Neural progenitor cell (in vitro differentiated cells): Measurements from ENCODE around the gene IFI27L2. TPM values are rescaled to one million over a fixed set of nuclear protein-coding genes. Genes with fewer than 3 reads are reported as not detected.

Source experiments
- DNase-seq: peaks from one replicate; pipeline ENCODE4 v3.0.0-alpha.2; 2016; ENCODE audit warnings: low spot score
- H2AFZ ChIP-seq: fragments of 200-600 bp; sonication (generic); replicated peaks from 2 replicates; pipeline ENCODE4 v1.6.1; 2016; ENCODE audit warnings: antibody characterized with exemption
- H3F3A ChIP-seq: fragments of 200-600 bp; sonication (generic); 2 replicates; pipeline ENCODE4 v1.6.1; 2016; ENCODE audit warnings: antibody characterized with exemption, low read depth
- H3K27ac ChIP-seq: fragments of 200-600 bp; sonication (generic); 2 replicates; pipeline ENCODE4 v1.5.1; 2016; ENCODE audit warnings: mild to moderate bottlenecking
- H3K27me3 ChIP-seq: fragments of 200-600 bp; sonication (generic); 2 replicates; pipeline ENCODE4 v1.6.1; 2016; ENCODE audit warnings: mild to moderate bottlenecking, moderate library complexity
- H3K36me3 ChIP-seq: fragments of 200-600 bp; sonication (generic); 2 replicates; pipeline ENCODE4 v1.5.1; 2016
- H3K4me1 ChIP-seq: fragments of 200-600 bp; sonication (generic); 2 replicates; pipeline ENCODE4 v1.6.1; 2016; ENCODE audit warnings: mixed run types
- H3K4me2 ChIP-seq: fragments of 200-600 bp; sonication (generic); 2 replicates; pipeline ENCODE4 v1.6.1; 2016
- H3K4me3 ChIP-seq: fragments of 200-600 bp; sonication (generic); 2 replicates; pipeline ENCODE4 v1.5.1; 2016
- H3K79me2 ChIP-seq: fragments of 200-600 bp; sonication (generic); 2 replicates; pipeline ENCODE4 v1.6.1; 2016; ENCODE audit warnings: low read depth
- H3K9ac ChIP-seq: fragments of 200-600 bp; sonication (generic); 2 replicates; pipeline ENCODE4 v1.6.1; 2016
- H3K9me3 ChIP-seq: fragments of 200-600 bp; sonication (generic); 2 replicates; pipeline ENCODE4 v1.5.1; 2016; ENCODE audit warnings: low read depth
- H4K20me1 ChIP-seq: fragments of 200-600 bp; sonication (generic); 2 replicates; pipeline ENCODE4 v1.6.1; 2016; ENCODE audit warnings: low read depth
- H3K27ac Mint-ChIP-seq: 3 replicates; pipeline ENCODE4 v1.8.0; 2021; ENCODE audit warnings: mixed read lengths
- H3K27me3 Mint-ChIP-seq: 2 replicates; pipeline ENCODE4 v1.8.0; 2022; ENCODE audit warnings: low read depth, mild to moderate bottlenecking, inconsistent platforms, moderate library complexity, mixed read lengths; ENCODE audit not compliant: insufficient read depth
- H3K36me3 Mint-ChIP-seq: 3 replicates; pipeline ENCODE4 v1.8.0; 2021; ENCODE audit warnings: mixed read lengths
- H3K4me1 Mint-ChIP-seq: 3 replicates; pipeline ENCODE4 v1.8.0; 2021; ENCODE audit warnings: mixed read lengths
- H3K4me3 Mint-ChIP-seq: 3 replicates; pipeline ENCODE4 v1.8.0; 2021; ENCODE audit warnings: mild to moderate bottlenecking, moderate library complexity, mixed read lengths
- H3K9me3 Mint-ChIP-seq: 3 replicates; pipeline ENCODE4 v1.8.0; 2020; ENCODE audit warnings: mixed read lengths
- EZH2 ChIP-seq: fragments of 200-600 bp; sonication (generic); IDR thresholded peaks from 2 replicates; pipeline ENCODE4 v1.6.1; 2017; ENCODE audit warnings: antibody characterized with exemption, mild to moderate bottlenecking, moderate library complexity
- EZH2phosphoT487 ChIP-seq: fragments of 200-600 bp; sonication (generic); IDR thresholded peaks from 2 replicates; pipeline ENCODE4 v1.6.1; 2017; ENCODE audit warnings: antibody characterized with exemption
- total RNA-seq: library from RNA; depleted of rRNA; stranded (reverse); fragments of >200 nt; gene quantifications from 2 replicates; pipeline ENCODE4 v1.2.3, GENCODE V29; 2015; ENCODE audit warnings: low replicate concordance
- TF ChIP-seq, protein P1 (sequence below): fragments of 200-600 bp; sonication (generic); IDR thresholded peaks from 2 replicates; pipeline ENCODE4 v1.5.1; 2017; ENCODE audit warnings: antibody characterized with exemption, mild to moderate bottlenecking

Gene IFI27L2
- total RNA-seq, 1 donor from 2014 or later, result 24.7 TPM

DNA sequence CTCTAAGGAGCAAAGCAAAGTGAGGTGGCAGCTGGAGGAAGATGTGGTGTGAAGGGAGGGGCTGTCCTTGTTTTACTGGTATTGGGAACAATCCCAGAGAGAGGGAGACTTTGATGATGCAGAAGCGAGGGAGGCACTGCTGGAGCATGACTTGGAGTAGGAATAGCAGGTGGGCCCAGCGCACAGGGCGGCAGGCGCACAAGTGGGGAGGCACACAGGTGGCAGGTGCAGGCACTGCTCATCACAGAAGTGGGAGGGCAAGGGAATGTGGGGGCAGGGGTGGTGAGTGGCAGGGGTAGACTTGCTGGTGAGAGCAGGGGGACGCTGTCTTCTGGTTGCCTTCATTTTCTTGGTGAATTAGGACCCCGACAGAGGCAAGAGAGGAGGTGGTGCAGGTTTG lies 30.4 kb downstream of the IFI27L2 start:
- no peak overlapping the region for H2AFZ ChIP-seq
- Mint-ChIP-seq H3K36me3 (peaks cover 22% of the 10 kb centered on the region), H3K4me3 (peak overlapping the region; percentile 56), H3K27ac (peak overlapping the region; percentile 47), H3K4me1 (peaks cover 2% of the 10 kb centered on the region), H3K27me3 (peaks cover 5% of the 10 kb centered on the region), H3K9me3 (no peaks in the 10 kb centered on the region)
- H3K9me3 ChIP-seq, result no peaks in the 10 kb centered on the region
- H3K4me3 ChIP-seq, result no peak overlapping the region
- no peaks in the 10 kb centered on the region for H3K36me3 ChIP-seq
- no peaks in the 10 kb centered on the region for H3K79me2 ChIP-seq
- no peaks in the 10 kb centered on the region for H3F3A ChIP-seq
- no peaks in the 10 kb centered on the region for H4K20me1 ChIP-seq
- no peaks in the 10 kb centered on the region for H3K27me3 ChIP-seq
- H3K4me2 ChIP-seq, result no peak overlapping the region
- H3K4me1 ChIP-seq, result peaks cover 5% of the 10 kb centered on the region
- no peak overlapping the region for H3K27ac ChIP-seq
- H3K9ac ChIP-seq, result no peak overlapping the region
- DNase-seq, result no peak
- TF ChIP-seq EZH2phosphoT487, result no peak

DNA sequence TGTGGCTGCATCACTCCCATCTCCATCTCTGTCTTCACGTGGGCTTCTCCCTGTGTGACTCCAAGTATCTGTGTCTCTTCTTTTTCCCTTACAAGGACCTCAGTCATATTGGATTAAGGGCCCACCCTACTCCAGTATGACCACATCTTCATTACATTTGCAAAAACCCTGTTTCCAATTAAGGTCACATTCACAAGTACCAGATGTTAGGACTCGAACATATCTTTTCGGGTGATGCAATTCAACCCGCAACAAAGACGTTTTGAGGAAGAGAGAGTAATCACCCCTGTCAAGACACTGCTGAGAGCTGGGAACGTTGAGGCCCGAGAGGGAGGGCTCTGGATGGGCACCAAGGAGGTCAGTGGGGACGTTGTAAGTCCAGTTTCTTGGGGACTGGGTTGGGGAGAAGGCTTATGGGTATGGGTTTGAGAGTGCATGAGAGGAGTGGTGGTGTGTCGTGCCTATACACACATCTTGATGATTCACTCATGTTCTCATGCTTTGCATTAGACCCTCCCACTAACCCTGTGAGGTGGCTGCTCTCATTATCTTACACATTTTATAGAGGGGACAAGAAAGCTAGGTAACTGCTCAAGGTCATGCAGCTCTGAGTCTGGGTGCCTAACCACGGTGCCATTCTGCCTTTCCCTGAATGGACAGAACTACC lies 30.9 kb downstream of the IFI27L2 start:
- no peak for DNase-seq
- peaks cover 5% of the 10 kb centered on the region for H3K27me3 Mint-ChIP-seq

DNA sequence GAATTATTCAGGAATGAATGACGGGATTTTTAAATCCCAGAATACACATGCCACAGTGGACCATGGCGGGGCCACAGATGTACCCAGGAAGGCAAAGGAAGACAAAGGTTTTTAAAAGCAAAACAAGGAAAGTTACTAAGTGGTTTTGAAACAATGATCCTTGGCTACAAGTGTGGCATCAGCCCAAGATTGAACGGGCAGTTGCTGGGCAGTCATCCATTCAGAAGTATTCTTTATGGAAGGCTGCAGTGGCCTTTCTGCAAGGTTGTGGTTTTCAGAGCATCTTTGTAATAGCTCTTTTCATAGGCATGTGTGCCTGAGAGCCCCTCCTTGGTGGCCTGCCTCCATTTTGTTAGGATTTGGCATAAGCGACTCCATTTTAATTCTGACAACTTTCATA lies 32.3 kb downstream of the IFI27L2 start:
- TF ChIP-seq EZH2phosphoT487 (no peak), EZH2 (no peak)
- TF ChIP-seq, protein P1, sequence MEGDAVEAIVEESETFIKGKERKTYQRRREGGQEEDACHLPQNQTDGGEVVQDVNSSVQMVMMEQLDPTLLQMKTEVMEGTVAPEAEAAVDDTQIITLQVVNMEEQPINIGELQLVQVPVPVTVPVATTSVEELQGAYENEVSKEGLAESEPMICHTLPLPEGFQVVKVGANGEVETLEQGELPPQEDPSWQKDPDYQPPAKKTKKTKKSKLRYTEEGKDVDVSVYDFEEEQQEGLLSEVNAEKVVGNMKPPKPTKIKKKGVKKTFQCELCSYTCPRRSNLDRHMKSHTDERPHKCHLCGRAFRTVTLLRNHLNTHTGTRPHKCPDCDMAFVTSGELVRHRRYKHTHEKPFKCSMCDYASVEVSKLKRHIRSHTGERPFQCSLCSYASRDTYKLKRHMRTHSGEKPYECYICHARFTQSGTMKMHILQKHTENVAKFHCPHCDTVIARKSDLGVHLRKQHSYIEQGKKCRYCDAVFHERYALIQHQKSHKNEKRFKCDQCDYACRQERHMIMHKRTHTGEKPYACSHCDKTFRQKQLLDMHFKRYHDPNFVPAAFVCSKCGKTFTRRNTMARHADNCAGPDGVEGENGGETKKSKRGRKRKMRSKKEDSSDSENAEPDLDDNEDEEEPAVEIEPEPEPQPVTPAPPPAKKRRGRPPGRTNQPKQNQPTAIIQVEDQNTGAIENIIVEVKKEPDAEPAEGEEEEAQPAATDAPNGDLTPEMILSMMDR, result no peak
- Mint-ChIP-seq H3K4me1 (peaks cover 2% of the 10 kb centered on the region), H3K36me3 (peaks cover 20% of the 10 kb centered on the region), H3K9me3 (no peaks in the 10 kb centered on the region), H3K27ac (no peak overlapping the region), H3K4me3 (no peak overlapping the region), H3K27me3 (peaks cover 7% of the 10 kb centered on the region)
- Histone ChIP-seq H3K27ac (no peak overlapping the region), H3K79me2 (no peaks in the 10 kb centered on the region), H4K20me1 (no peaks in the 10 kb centered on the region), H3K27me3 (no peaks in the 10 kb centered on the region), H3K4me2 (no peak overlapping the region), H3K9me3 (no peaks in the 10 kb centered on the region), H3K4me1 (peaks cover 6% of the 10 kb centered on the region), H3F3A (no peaks in the 10 kb centered on the region), H3K4me3 (no peak overlapping the region), H2AFZ (no peak overlapping the region), H3K36me3 (no peaks in the 10 kb centered on the region), H3K9ac (no peak overlapping the region)
- no peak for DNase-seq

More for the DNA sequence above, 30.9 kb downstream of the IFI27L2 start:
- H3K4me2 ChIP-seq, result no peak overlapping the region
- H4K20me1 ChIP-seq, result no peaks in the 10 kb centered on the region
- H3K27me3 ChIP-seq, result no peaks in the 10 kb centered on the region
- TF ChIP-seq, protein P1, result no peak
- TF ChIP-seq EZH2phosphoT487 (no peak), EZH2 (no peak)
- H3K9me3 ChIP-seq, result no peaks in the 10 kb centered on the region
- no peaks in the 10 kb centered on the region for H3K79me2 ChIP-seq
- Mint-ChIP-seq H3K4me1 (peaks cover 2% of the 10 kb centered on the region), H3K4me3 (no peak overlapping the region), H3K9me3 (no peaks in the 10 kb centered on the region), H3K27ac (peak overlapping the region; percentile 47), H3K36me3 (peaks cover 20% of the 10 kb centered on the region)
- peaks cover 6% of the 10 kb centered on the region for H3K4me1 ChIP-seq
- H3K27ac ChIP-seq, result no peak overlapping the region
- H3F3A ChIP-seq, result no peaks in the 10 kb centered on the region
- H2AFZ ChIP-seq, result no peak overlapping the region
- no peak overlapping the region for H3K9ac ChIP-seq
- H3K4me3 ChIP-seq, result no peak overlapping the region
- H3K36me3 ChIP-seq, result no peaks in the 10 kb centered on the region

DNA sequence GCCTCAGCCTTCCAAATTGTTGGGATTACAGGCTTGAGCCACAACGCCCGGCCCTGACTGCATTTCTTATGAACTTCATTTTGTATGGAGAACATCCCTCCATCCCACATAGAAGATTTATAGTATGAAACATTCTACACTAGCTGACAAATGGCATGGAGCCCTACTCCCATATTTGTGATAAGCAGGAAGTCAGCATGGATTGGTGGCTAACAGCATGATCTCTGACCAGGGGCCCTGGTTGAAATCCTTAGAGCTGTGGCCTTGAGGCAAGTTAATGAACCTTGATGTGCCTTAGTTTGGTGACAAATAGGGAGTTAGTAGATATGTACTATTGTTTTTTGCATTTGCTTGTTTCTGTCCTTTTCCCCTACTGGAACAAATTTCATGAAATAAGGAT lies 36.0 kb downstream of the IFI27L2 start:
- Mint-ChIP-seq H3K27me3 (peaks cover 5% of the 10 kb centered on the region), H3K27ac (no peak overlapping the region), H3K36me3 (peaks cover 11% of the 10 kb centered on the region), H3K9me3 (no peaks in the 10 kb centered on the region), H3K4me1 (no peaks in the 10 kb centered on the region), H3K4me3 (no peak overlapping the region)
- TF ChIP-seq EZH2 (no peak), EZH2phosphoT487 (no peak)
- TF ChIP-seq, protein P1, result no peak
- Histone ChIP-seq H3K36me3 (no peaks in the 10 kb centered on the region), H3K27ac (no peak overlapping the region), H3K4me3 (no peak overlapping the region), H3K9me3 (no peaks in the 10 kb centered on the region), H4K20me1 (no peaks in the 10 kb centered on the region), H3F3A (no peaks in the 10 kb centered on the region), H3K79me2 (no peaks in the 10 kb centered on the region), H2AFZ (no peak overlapping the region), H3K27me3 (no peaks in the 10 kb centered on the region), H3K4me2 (no peak overlapping the region), H3K4me1 (peaks cover 6% of the 10 kb centered on the region), H3K9ac (no peak overlapping the region)
- DNase-seq, result no peak
